Endothelial cell (in vitro differentiated cells): ENCODE measurements around the gene GPATCH8. TPM values are rescaled to one million over a fixed set of nuclear protein-coding genes. Genes with fewer than 3 reads are reported as not detected.
"Not testable (repeated sequence)": the region's sequence is repeated elsewhere in the genome, so short reads cannot be mapped to it uniquely, and the experiment has no call there.

Experiments
- DNase-seq: peaks from one replicate; pipeline ENCODE4 v3.0.0; 2021; ENCODE audit warnings: low spot score
- H3K27ac Mint-ChIP-seq: one replicate; pipeline ENCODE4 v1.8.0; 2021; ENCODE audit warnings: mixed read lengths, inconsistent platforms; ENCODE audit not compliant: unreplicated experiment
- H3K27me3 Mint-ChIP-seq: one replicate; pipeline ENCODE4 v1.8.0; 2021; ENCODE audit warnings: mild to moderate bottlenecking, moderate library complexity, mixed read lengths, inconsistent platforms; ENCODE audit not compliant: unreplicated experiment
- H3K36me3 Mint-ChIP-seq: one replicate; pipeline ENCODE4 v1.8.0; 2021; ENCODE audit warnings: mild to moderate bottlenecking, low read depth, mixed read lengths, inconsistent platforms; ENCODE audit not compliant: unreplicated experiment
- H3K4me1 Mint-ChIP-seq: one replicate; pipeline ENCODE4 v1.8.0; 2021; ENCODE audit warnings: mild to moderate bottlenecking, mixed read lengths, inconsistent platforms; ENCODE audit not compliant: unreplicated experiment
- H3K4me3 Mint-ChIP-seq: one replicate; pipeline ENCODE4 v1.8.0; 2021; ENCODE audit warnings: mild to moderate bottlenecking, mixed read lengths, inconsistent platforms; ENCODE audit not compliant: unreplicated experiment
- H3K9me3 Mint-ChIP-seq: one replicate; pipeline ENCODE4 v1.8.0; 2021; ENCODE audit warnings: mixed read lengths, inconsistent platforms; ENCODE audit not compliant: unreplicated experiment
- total RNA-seq: library from RNA; stranded (reverse); fragmentation: NEBNext Ultra II Directional; extraction: Animal tissue kit (Norgen Biotek cat#: 25700); gene quantifications from one replicate; pipeline ENCODE4 v1.2.1, GENCODE V29; 2021; ENCODE audit not compliant: unreplicated experiment
- TF ChIP-seq, protein P1 (sequence below): fragments of 200-600 bp; sonication (generic); IDR thresholded peaks from one replicate; pipeline ENCODE4 v1.5.0; 2021; ENCODE audit warnings: antibody characterized with exemption; ENCODE audit not compliant: unreplicated experiment

The GPATCH8 gene
- total RNA-seq, 1 donor from 2014 or later: 53.3 TPM

DNA sequence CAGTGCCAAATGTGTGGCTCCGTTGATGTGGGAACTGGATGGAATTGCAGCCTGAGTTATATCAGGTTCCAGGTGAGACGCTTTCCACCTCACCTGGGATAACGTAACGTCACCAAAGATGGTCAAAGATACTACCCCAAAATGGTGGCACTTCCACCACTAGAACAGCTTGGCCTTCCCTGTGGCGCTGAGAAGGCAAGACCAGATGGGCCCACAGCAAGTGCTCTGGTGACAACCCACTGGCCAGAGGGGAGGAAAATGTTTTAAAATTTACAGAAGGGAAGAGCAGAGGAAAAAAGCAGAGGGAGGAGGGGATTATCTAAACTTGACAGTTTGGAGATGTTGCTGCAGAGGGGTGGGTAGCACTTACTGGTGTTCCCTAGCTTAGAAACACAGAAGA, 106.3 kb downstream of the GPATCH8 start:
- peaks cover 13% of the 10 kb centered on the region for H3K27me3 Mint-ChIP-seq
- H3K9me3 Mint-ChIP-seq: no peaks in the 10 kb centered on the region
- H3K4me3 Mint-ChIP-seq: no peak overlapping the region
- no peak for DNase-seq
- H3K4me1 Mint-ChIP-seq: peaks cover 7% of the 10 kb centered on the region
- peaks cover 36% of the 10 kb centered on the region for H3K36me3 Mint-ChIP-seq
- no peak overlapping the region for H3K27ac Mint-ChIP-seq
- TF ChIP-seq, protein P1, sequence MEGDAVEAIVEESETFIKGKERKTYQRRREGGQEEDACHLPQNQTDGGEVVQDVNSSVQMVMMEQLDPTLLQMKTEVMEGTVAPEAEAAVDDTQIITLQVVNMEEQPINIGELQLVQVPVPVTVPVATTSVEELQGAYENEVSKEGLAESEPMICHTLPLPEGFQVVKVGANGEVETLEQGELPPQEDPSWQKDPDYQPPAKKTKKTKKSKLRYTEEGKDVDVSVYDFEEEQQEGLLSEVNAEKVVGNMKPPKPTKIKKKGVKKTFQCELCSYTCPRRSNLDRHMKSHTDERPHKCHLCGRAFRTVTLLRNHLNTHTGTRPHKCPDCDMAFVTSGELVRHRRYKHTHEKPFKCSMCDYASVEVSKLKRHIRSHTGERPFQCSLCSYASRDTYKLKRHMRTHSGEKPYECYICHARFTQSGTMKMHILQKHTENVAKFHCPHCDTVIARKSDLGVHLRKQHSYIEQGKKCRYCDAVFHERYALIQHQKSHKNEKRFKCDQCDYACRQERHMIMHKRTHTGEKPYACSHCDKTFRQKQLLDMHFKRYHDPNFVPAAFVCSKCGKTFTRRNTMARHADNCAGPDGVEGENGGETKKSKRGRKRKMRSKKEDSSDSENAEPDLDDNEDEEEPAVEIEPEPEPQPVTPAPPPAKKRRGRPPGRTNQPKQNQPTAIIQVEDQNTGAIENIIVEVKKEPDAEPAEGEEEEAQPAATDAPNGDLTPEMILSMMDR: no peak

DNA sequence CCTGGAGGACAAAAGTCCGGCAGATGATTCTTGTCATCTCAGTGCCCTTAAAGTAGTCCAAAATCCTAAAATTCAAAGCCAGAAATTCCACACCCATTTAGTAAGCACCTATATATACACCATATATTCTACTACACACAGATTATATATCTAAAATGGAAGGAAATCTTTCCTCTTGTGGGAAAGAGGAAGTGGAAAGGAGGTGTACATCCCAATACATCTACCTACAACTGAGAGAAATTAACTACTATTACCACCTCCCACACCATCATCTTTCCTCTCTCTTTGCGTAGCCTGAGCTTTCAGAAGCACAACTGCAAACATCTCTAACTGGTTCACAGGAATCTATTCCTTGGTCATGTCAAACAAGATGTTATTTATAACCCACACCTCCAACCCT, 108.4 kb downstream of the GPATCH8 start:
- Mint-ChIP-seq H3K27me3 (peaks cover 13% of the 10 kb centered on the region), H3K4me1 (peaks cover 7% of the 10 kb centered on the region), H3K4me3 (no peak overlapping the region), H3K36me3 (peaks cover 25% of the 10 kb centered on the region), H3K9me3 (no peaks in the 10 kb centered on the region), H3K27ac (no peak overlapping the region)
- no peak for DNase-seq
- TF ChIP-seq, protein P1: no peak

GRCh38 chr17:44394112-44394511, 109.1 kb downstream of the GPATCH8 start:
- DNase-seq, H3K4me3 Mint-ChIP-seq, H3K27ac Mint-ChIP-seq, H3K27me3 Mint-ChIP-seq, H3K9me3 Mint-ChIP-seq: not testable (repeated sequence)
- Mint-ChIP-seq H3K36me3 (peaks cover 23% of the 10 kb centered on the region), H3K4me1 (peaks cover 13% of the 10 kb centered on the region)

DNA sequence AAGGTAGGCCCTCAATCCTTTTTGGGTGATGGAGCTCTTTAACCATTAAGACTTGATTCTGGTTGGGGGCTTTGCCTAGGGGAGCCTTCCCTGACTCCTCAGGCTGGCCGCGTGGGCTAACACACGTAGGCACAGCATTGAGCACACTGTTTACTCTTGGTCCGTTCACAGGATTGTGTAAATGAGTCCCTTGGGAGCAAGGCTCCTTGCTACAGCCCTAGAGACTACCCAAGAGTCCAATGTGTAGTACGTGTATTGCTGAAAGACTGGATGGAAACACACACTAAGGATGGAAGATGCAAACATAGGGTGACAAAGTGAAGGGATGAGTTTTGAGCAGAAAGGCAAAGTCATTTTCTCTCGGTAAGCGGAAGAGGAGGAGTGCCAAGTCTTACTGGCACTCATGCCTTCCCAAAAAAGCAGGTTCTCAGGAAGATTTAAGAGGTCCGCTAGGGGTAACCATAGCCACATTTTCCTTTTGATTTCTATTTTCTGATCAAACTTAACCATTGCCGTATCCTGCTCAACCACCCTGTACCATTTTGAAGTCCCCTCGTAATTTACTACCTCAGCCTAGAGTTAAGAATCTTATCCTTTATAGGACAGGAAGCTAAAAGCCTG, 112.8 kb downstream of the GPATCH8 start:
- peaks cover 9% of the 10 kb centered on the region for H3K27me3 Mint-ChIP-seq

DNA sequence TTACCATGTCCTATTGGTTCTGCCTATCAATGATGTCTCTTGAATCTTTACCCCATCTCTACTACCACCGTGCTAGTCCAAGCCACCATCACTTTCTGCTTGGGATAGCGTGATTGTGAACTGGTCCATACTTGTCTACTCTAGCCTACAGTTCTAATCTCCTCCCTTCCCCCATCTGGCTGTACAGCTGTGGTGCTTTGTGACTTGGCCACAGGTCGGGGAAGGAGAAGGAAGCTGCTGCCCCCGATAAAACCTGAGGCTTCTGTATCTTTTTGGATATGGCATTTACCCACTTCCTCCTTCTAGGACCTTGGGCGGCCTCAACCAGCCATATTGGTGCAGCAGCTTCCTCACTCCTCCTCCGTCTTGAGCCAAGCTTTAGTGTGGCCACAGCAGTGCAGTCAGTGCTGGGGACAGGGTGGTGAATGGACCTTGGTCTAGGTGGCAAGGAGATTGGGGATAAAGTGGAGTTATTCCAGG, 113.4 kb downstream of the GPATCH8 start:
- Mint-ChIP-seq H3K9me3 (no peaks in the 10 kb centered on the region), H3K4me3 (no peak overlapping the region), H3K27ac (no peak overlapping the region), H3K36me3 (peaks cover 9% of the 10 kb centered on the region), H3K4me1 (peaks cover 17% of the 10 kb centered on the region), H3K27me3 (peaks cover 8% of the 10 kb centered on the region)
- no peak for DNase-seq
- TF ChIP-seq, protein P1: no peak

More for the DNA sequence above, 112.8 kb downstream of the GPATCH8 start:
- no peak for DNase-seq
- H3K36me3 Mint-ChIP-seq: peaks cover 9% of the 10 kb centered on the region
- TF ChIP-seq, protein P1: no peak
- no peak overlapping the region for H3K27ac Mint-ChIP-seq
- no peaks in the 10 kb centered on the region for H3K9me3 Mint-ChIP-seq
- peaks cover 19% of the 10 kb centered on the region for H3K4me1 Mint-ChIP-seq
- H3K4me3 Mint-ChIP-seq: no peak overlapping the region
